NCI-H2107 treated with DMSO at 0.1 percent for 48 hours (cell line): ENCODE measurements around the gene CCNI.

Source experiments
- DNase-seq: peaks from one replicate; lab custom pipeline; 2025; ENCODE audit not compliant: unreplicated experiment; lab: John Stamatoyannopoulos, UW

Gene CCNI

DNA sequence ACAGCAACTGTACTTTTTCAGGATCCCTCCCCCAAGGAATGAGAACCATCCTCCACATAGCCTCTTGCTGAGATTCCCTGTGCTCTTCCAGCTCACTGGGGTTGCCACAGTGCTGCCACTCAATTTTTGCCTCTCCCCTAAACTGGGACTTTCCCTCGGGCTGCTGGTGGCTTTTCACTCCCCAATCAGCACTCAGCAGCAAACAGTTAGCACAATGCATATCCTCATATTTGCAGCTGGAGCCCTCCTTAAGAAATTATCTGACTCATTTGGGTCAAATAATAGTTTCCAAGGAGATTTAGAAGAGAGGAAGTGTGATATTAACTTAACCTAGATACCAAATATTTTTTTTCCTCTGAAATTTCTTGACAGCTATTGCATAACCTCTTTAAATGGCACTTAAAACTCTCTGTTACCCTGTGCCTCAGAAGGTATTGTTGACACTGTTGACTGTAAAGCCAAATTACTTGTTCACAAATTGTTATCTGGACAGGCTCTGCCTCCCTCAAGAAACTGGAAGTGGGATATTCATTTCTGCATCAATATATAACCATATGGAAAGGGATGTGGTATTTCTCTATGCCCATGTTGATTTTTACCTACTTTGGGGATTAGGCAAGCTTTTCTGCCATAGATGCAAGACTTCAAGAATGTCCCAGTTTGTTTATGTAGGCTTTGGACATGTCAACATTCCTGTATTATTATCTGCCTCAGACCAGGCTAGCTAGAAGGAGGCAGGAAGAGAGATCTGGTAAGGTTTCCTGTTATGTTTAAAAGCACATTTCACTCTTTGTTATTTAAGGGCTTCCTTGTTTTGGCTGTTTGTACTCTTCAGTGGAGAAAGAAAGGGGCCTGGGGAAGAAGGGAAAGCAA lies 68.2 kb downstream of the CCNI start:
- DNase-seq: no peak

DNA sequence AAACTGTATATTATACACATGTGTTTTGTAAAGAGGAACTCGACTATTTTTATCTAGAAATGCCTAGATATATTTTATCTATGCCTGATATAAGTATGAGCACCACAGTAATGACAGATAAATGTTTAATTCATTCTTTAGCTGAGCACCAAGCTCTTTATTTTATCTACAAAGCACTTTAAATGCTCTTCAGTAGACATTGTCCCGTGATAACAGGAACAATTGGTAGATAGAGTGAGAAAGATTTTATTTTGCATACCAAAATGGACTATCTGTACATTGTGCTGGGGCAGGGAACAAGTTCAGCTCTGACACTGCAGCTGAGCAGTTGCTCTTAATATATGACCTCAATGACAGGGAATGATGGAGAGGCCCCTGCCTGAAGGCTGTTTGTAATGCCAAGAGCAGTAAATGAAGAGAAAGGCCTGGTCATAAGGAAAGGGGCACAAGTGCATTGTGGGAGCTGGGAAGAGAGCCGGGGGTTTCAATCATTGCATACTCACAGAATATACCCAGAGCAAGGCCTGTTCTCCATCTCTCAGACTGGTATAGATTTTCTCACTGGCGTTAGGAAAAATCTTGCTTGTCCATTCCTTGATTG lies 68.9 kb downstream of the CCNI start:
- no peak for DNase-seq

DNA sequence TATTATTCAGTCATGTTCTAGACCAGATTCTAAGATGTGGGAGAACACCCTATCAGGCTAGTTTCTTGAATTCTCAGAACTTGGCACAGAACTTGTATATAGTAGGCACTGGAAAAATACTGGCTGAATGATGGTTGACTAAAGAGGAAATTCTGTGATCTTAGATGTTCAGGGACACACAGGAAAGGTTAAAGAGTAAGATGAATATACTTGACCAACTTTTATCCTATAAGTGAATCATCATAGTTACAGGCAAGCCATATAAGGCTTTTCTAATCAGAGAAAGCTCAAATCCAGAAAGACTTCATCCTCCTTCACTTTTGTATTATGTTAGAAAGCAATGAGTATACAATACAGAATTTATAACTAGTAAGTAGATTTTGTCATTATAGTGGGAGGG lies 72.4 kb downstream of the CCNI start:
- no peak for DNase-seq

DNA sequence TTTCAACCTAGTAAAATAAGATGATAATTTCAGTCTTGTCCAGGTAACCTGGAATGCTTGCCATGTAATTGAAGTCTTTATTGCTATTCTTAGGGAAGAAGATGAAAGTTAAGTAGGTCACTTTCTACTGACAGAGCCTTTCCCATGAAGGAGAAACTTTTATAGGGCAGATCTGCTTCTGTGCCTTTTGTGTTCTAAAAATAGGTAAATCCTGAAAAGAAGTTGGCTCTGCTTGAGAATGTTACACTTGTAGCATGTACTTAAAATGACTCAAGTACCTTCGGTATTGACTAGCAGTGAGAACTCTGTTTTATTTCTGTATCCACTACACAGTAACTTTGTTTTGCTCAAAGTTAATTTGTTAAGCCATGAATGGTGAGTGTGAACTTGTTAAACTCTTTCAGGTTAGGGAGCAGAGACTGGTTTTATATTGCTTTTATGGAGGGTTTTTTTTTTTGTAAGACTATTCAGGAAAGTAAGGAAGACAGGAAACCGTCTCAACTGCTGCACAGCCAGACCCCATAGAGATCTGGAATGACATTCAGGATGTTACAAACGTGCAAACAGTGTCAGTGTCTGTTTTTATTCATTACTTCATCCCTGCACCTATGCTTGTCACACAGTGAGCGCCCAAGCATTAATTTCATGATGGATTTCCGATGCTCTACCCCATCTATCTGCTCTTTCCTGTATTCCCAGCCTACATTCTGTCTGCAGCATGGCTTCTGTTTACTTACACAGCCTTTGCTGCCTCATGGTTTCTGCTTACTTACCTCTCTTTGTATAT lies 73.3 kb downstream of the CCNI start:
- DNase-seq: no peak

DNA sequence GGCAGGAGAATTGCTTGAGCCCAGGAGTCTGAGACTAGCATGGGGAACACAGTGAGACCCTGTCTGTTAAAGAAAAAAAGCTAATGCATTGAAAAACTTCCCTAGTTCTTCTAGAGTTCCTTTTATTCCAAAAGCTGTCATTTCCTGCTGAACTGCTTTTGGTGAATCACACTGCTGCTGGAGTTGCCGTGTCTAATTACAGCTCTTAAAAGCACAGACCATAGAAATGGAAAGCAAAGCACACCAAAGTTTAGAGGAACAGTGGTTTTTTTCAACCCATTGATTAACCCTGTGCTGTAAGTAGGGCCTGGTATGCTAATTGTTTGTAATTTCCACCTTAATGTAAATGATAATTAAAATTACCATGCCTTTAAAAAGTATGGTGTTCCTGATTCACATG lies 73.9 kb downstream of the CCNI start:
- peak; percentile 46 for DNase-seq

DNA sequence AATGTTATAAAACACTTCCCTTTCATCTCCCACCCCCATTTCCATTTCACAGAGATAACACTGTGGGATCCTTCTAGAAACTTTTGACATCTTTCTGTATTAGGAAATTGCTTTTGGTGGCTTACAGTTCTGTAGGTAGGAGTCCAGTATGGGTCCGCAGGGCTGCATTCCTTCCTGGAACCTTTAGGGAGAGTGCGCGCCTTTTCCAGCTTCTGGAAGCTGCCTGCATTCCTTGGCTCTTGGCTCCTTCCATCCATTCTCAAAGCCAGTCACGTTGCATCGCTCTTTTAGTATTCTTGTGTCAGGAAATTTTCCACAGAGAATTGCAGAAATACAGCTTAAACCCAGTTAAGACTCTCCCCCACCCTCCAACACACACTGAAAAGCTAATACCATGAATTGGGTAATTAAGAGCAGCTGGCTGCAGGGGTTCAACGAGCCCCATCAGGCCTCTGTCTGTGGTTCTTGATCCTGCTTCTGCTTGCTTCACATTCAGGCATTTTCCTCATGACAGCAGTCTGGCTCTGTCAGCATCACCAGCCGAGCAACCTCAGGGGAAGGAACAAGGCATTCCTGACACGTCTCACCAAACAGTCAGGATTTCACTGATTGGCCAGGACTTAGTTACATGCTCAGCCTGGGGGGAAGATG lies 77.4 kb downstream of the CCNI start:
- no peak for DNase-seq

DNA sequence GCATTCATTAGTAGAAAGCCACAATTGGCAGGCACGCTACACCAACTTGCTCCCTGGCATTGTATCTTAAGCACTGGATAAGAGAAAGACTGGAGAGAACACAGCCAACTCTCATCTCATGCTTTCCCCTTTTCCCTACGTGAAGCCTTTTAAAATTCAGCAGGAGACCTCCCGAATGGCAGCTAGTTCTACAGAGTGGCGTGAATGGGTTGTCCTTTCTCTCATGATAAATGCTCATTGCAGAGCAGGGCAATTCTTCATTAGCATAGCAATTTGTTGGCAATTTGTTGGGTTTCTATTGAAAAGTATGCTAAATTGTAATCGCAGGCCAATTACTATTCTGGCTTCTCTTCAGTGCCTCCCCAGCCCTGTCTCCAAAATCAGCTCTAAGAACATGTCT lies 78.3 kb downstream of the CCNI start:
- DNase-seq: no peak
